GM19455 (cell line): ENCODE data around the gene HS3ST5.
"Not testable (repeated sequence)": the region's sequence is repeated elsewhere in the genome, so short reads cannot be mapped to it uniquely, and the experiment has no call there.

ENCODE experiments used
- ATAC-seq: cut with Tn5 transposase; IDR thresholded peaks from one replicate; pipeline ENCODE4 v1.9.1; 2021; ENCODE audit not compliant: unreplicated experiment

The HS3ST5 gene

DNA sequence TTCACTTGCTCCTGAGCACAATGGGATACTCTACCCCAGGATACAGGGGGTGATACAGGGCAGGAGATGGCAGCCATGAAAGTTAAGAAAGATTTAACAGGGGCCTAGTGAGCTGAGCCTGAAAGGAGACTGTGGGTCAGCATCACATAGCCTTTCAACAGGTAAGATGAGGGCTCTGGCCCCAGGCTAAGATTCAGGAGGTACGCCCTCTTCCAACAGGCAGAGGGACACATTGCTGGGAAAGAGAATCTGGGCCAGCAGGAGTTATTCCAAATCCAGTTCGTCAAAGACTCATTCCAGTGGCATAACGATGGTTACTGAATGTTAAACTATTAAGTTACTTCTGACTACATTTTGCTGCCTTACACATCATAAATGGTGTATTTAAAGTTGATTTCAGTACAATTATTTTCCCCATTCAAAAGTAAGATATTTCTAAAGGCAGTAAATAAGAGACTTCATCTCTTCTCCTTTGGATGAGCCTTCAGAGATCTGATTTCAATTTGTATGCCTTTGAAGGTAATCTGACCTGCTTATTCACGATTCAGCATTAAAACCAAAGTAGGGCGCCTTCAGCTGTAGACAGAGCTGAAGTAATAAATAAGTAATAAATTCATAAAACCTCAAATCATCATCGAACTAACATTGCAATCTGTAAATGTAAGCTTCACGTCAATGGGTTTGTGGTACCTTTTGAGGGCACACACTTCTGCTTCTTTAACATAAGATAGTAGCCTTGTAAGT lies 62.4 kb downstream of the HS3ST5 start:
- no peak for ATAC-seq

DNA sequence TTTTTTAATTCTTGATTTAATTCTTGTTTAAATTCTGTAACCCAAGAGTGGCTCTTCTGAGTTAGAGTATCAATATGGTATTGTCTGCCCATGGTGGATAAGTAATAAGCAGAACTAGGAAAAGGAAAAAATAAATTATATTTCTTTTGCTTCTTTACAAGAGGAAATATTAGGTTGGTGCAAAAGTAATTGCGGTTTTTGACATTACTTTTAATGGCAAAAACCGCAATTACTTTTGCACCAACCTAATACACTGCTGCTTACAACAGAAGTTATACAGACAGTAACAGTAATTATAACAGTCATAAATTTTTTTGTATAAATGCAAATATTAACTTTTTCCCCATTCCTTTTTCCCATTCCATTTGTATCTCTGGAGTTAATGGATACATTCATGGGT lies 65.6 kb downstream of the HS3ST5 start:
- ATAC-seq = no peak

DNA sequence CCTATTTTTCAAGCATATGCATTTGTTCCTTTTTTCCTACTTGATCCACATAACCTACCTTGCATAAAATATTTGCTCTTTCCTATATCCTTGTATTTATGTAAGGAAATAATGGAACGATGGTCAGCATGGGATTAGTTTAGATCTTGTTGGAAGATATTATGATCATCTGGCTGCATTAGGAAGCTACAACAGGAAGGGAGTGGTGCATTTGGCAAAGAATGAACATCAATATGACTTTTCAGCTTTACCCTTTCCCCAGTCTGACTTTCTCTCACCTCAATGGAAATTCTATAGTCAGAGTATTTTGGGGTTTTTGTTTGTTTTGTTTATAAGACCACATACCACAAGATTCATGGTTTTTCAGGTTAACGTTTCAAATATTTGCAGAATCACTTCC lies 66.0 kb downstream of the HS3ST5 start:
- ATAC-seq = no peak

DNA sequence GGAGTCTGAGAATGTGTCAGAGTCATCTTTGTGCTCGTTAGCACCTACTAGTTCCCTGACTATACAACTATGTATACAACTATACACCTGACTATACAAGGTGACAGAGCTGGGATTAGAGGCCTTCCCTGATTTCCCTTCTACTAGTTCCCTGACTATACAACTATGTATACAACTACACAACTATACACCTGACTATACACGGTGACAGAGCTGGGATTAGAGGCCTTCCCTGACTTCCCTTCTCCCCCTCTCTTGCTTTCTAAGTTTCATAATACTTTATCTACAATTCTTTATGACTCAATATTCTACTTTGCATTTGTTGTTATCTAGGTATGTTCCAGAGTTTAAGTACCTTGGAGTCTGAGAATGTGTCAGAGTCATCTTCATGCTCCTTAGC lies 68.0 kb downstream of the HS3ST5 start:
- no peak for ATAC-seq

DNA sequence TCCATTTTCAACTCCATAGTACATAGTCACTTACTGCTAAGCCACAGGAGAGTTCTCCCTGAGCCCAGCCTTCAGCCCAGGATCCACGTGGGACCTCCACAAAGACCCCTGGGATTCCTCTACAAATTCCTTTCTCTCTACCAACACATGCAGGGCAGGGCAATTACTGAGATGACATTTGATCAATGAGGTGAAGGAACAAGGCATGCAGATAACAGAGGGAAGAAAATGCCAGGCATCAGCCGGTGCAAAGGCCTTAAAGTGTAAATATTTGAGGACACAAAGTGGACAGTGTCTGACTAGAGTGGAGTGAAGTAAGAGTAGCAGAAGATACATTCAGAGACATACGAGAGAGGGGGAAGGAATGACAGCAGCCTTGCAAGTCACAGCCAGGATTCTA lies 70.2 kb downstream of the HS3ST5 start:
- ATAC-seq = no peak

DNA sequence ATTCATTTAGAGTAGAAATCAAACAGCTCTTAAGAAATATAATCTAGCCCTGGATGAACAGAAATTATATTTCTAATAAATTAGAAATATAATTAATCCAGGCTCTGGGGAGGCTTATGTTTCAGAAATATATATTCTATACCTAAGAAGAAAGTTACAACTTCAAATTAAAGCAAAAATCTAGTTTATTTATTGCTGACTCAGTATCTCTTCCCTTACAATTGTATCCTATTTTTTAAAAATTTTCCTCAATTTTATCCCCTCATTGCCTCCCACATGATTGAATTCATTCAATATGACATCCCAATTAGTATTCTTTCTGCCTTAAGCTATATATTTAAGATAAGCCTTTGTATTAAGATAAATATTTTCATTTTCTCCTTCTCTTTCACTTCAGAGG lies 71.4 kb downstream of the HS3ST5 start:
- no peak for ATAC-seq

DNA sequence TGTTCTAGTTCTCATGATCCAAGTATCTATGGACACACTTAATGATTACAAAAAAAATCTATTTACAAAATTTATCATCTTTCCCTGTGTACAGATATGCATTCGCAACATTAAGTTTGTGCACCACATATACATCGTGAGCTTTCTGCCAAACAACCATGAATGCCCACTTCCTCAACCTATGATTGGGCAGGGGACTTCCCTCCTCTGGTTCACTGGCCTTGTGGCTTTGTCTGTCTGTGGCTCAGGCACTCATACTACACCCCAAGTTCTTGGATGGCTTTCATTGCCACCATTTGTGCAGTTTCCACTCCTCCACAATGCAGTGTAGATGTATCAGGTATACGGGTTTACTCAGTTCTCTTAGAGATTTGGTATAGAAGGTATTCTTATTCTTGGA lies 74.9 kb downstream of the HS3ST5 start:
- ATAC-seq = no peak

DNA sequence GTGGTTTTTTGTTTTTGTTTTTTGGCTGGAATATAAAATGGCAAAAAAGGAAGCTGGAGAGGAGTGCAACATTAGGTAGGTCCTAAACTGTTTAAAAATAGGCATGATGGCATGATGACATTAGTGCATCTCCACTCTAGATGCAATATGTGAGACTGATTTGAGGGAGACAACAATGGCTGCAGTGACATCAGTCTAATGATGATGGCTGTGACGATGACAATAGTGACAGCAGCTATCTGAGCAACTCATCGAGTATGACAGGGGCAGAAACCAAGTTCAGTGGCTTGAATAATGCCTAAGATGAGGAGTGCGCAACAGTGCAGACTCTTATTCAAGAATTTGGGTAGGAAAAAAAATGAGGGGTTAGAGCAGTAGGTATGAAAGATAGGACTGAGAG lies 82.0 kb downstream of the HS3ST5 start:
- no peak for ATAC-seq

DNA sequence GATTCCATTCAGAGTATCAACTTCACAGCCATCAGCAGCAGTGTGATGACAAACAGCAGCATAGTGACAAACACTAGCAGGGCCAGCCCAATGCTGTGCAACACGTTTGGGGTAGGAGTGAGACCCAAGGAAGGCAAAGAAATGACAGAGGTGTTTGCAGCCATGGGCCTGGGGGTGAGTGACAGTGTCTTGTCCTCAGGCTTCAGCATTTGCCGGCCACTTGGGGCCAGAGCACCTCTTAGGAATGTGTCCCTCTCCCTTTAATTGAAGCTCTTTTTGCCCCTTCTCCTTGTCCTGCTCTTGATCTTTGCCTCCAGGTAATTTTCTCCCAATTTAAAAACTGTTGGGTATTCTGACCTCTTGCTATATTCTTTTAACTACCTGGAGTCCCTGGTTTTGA lies 84.4 kb downstream of the HS3ST5 start:
- no peak for ATAC-seq

DNA sequence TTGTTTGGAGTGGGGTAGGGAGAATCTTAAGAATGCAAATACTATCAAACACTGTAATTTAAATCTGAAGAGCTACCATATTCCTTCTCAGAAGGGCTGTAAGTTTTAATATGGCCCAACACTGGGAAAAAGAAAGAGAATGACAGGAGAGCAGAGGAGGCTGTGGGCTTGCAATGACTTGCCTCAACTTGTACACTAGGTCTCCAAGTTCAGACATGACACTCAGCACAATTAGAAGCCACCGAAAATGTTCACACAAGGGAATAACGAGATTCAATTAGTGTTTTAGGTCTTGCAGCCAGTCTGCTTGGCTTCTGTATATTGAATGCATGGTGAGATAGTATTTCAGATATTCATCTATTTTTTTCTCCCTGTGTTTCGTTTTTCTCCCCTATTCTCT lies 89.4 kb downstream of the HS3ST5 start:
- no peak for ATAC-seq

DNA sequence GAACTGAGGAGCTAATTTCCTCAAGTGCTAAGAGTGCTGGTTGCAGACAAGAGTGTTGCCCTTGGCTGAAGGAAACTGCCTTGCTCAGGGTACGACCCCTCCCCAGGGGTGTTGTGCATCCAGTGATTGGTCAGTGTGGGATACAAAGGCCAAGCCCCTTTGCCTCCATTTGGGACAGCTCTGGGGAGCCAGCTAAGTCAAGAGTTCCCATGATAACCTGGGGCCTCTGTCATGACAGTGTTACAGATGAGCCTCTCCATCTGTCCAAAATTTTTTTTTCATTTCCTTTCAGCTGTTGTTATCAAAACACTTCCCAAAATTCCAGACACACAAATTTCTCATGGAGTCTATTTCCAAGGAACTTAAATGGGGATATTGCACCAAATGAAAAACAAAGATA lies 93.3 kb downstream of the HS3ST5 start:
- no peak for ATAC-seq

DNA sequence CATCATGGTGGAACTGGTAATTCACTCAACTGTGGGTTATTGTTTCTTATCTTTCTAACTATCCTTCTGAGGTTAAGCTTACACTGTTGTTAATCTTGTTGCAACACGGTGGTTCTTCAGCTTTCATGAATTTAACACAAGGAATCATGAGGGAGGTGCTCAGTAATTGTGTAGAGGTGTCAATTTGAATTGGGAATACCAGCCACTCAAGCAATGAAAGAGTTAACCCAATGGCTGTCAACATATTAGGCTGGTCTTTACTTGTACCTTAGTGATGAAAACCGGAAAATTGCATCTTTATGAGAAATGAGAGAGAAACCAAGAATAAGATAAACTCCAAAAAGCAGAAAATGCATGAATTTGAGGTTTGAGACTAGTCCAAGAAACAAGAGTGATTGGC lies 95.7 kb downstream of the HS3ST5 start:
- ATAC-seq = no peak

DNA sequence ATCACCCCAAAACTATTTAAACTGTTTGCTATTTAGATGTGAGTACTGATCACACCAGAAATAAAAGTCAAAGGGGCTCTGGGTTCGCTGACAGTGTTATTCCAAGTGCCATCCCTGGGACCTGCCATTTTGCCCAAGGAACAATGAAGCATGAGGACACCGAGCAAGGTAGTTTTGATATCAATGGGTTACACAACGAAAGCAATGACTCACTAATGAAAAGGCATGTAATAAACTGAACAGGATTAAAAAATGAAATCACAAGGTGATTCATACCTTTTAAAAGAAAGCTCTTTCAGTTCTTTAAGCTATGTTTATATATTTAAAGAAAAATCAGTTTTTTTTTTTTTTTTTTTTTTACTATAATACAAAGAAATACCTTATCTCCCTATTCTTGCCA lies 102.0 kb downstream of the HS3ST5 start:
- no peak for ATAC-seq

DNA sequence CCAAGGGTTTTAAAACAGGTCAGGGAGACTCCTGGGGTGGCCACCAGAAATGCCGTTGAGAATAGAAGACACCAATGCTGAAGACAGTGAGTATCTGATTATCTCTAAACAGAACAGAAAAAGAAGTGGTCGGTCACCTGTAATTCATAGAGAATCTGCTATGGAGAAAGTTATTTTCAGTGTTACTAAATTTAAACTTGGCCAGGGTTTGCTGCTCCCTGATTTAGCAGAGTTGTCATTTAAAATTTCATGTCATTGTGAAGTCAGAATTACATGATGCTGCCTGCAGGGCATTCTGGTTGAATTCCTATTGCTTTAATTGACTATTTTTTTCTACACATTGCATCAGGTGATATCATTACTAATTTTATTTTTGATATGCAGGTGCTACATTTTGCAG lies 114.1 kb downstream of the HS3ST5 start:
- no peak for ATAC-seq

DNA sequence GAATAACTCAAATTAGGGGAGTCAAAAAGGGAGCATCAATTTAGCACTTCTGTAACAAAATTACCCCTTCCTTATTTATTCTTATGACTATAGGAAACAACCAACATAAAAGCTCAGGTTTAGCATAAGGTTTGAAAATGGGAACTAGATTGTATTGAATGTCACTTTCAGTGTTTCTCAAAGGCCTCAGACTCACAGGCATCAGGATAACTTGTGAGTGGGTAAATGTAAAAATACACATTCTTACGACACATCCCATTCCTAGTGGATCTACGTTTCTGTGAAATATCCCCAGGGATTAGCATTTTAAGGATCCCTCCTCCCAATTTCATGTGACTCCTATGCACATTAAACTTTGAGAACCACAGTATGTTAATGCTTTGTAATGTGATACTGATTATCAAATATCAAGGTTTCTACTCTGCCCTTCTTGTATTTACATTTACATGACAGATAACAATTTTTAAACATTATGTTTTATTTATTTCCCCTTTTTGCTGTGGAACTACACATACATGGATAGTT lies 114.8 kb downstream of the HS3ST5 start:
- no peak for ATAC-seq

DNA sequence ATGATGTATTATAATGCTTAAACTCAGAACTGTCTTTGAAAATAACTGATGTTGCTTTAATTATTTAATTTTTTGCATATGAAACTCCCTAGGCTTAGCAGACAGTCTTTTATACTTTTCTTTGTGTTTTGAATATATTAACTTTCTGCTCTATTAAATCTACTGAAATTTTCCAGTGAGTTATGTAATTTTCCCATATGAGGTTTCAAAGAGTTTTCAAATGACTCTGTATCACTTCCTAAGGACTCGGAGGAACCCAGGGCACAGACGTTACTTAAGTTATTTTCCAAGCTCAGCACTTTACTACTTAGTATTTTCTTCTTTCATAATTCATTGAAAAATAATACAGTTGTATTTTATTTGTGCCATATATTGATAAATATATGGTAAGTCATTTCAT lies 122.6 kb downstream of the HS3ST5 start:
- ATAC-seq = no peak

DNA sequence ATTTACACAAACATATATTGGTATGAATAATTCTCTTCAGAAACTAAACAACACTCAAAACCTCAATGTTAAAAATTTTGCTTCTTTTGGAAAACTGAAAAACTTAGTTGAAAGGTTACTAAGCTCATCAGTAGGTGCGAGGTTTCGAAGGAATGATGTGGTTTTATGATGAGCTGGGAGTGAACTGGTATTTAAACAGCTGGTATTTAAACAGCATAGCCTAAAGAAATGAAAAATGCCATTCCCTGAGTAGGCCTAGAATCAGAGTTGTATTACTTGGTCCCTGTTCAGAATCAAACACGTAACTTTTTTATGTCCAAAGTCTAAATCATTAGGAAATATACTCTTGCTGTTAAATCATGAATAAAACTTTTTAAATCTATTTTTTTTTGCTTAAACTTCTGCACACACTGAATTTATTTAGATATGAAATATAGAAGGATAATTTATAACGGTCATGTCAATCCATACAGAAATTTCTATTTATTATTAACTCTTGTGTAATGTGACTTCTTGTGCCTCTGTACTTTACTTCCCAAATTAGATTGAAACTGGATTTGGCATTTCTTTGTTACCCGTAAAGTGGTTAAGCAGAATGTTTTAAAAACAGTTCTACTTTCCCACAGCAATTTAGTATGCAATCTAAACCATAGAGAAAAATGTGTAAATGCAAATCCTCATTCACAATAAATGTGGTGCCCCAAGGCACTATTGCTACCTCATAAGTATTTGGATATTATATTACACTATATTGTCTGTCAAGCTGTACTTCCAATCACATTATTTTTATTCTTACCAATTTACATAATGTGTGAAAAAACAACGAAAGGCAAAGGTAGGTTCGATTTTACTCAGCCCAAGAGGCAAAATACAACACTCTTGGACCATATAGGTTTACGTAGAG lies 124.1 kb downstream of the HS3ST5 start:
- ATAC-seq = no peak

DNA sequence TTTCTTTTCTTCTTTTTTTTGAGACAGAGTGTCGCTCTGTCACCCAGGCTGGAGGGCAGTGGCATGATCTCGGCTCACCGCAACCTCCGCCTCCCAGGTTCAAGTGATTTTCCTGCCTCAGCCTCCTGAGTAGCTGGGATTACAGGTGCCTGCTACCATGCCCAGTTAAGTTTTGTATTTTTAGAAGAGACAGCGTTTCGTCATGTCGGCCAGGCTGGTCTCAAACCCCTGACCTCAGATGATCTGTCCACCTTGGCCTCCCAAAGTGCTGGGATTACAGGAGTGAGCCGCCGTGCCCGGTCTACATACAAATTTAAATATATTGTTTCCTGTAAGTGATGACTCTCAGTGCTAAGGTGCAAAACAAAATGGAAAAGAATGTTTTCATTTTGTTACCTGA lies 124.8 kb downstream of the HS3ST5 start:
- ATAC-seq = not testable (repeated sequence)

DNA sequence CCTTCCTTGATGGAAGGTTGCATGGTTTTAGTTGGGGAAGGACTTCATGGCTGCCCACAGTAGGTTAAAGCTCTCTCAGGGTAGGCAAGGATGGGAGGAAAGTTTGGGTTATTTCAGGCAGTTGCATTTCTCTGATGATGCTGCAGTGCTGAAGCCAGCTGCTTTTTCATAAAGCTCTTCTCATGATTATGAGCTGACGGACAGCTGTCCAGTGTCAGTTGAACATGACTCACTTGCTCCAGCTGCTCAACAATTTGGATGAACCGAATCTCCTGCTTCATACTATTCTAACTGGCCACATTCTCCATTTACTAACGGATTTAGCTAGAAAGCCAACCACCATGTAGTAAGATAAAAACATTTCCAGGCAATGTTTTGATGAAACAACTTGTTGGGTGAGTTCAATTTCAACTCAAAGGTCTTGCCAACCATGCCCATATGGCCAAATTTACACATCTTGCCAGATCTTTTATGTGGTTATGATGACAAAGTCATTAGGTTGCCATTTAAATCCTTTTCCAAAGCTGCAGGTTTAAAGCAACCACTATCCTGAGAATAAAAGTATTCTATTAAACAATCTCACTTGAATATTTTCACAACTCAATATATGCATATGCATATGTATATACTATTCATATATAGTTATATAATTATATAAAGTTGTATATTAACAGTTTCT lies 125.9 kb downstream of the HS3ST5 start:
- no peak for ATAC-seq

DNA sequence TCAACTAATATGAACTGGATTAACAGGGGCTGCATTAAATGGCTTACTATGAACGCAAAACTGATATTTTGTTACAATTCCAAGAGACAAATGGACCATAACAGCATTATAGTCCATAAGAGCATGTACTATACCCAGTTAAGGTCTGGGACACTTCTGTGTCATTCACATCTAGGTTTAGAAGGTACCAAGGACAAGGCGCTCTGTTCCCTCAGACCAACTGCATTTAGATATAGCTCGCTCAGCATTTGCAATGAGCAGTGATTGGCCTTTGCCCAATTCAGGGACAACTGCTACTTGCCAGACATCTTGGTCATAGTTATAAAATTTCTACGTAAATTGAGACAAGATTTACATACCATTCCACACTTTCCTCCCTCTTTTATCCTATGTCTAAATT lies 132.4 kb downstream of the HS3ST5 start:
- no peak for ATAC-seq

DNA sequence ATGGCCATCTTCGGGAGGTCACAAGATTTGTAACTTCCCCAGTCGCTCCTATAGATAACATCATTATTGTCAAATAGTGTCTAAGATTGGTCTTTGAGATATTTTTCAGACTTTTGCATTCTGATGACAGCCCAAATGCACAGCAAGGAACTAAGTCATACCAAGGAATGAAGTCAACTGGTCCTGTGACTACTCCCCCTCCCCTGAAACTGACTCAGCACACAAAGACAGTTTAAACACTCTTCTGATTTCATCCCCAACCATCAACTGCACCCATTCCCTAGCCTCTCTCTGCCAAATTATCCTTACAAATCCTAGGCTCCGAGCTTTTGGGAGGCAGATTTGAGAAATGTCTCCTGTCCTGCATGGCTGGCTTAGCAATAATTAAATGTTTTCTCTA lies 139.4 kb downstream of the HS3ST5 start:
- no peak for ATAC-seq

DNA sequence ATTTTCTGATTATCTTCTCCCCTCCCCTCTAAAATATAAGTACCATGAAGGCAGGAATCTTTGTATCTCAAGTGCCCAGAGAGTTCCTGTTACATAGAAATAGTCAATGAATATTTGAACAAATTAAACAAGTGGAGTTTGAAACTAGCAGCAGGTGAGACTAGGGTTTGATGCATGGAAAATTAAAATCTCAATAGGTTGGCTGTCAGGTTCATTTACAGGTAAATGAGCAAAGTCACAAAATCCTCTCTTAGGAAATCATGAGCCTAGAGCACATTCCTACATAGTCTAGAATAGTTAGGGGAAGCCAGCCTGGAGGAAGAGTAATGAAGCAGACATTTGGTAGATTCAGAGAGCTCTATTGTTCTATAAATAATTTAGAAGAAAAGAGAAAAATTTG lies 140.4 kb downstream of the HS3ST5 start:
- ATAC-seq = no peak
